ENCODE measurements around the gene AREL1.
"Not testable (repeated sequence)": the region's sequence is repeated elsewhere in the genome, so short reads cannot be mapped to it uniquely, and the experiment has no call there.

AREL1 gene

GRCh38 chr14:74712499-74713394 is at the start of gene AREL1, which contains the start of gene FCF1:
Gene AREL1, minus strand, starts transcription at chr14:74713080. Its CDS starts 27,465 bp downstream, at chr14:74685615.
Gene FCF1, plus strand, starts transcription at chr14:74713144. Its CDS starts 54 bp downstream, at chr14:74713198.
- peak; percentile 84 to 88 for DNase-seq

GRCh38 chr14:74758505-74758904 is 45.6 kb upstream of the AREL1 start:
- DNase-seq: not testable (repeated sequence)

GRCh38 chr14:74756326-74756725 is 43.4 kb upstream of the AREL1 start:
- no peak for DNase-seq

- no peak for DNase-seq
Observed at GRCh38 chr14:74754899-74755298, 42.0 kb upstream of the AREL1 start.

GRCh38 chr14:74754157-74754556 is 41.3 kb upstream of the AREL1 start:
- DNase-seq: no peak

- no peak for DNase-seq
Observed at GRCh38 chr14:74747237-74747636, 34.4 kb upstream of the AREL1 start.

GRCh38 chr14:74739293-74740030 is 26.6 kb upstream of the AREL1 start:
- DNase-seq: no peak

GRCh38 chr14:74737753-74738325 is 25.0 kb upstream of the AREL1 start:
- no peak for DNase-seq

GRCh38 chr14:74735125-74735524 is 22.2 kb upstream of the AREL1 start:
- DNase-seq: no peak

- no peak for DNase-seq
Observed at GRCh38 chr14:74733221-74733620, 20.3 kb upstream of the AREL1 start.

GRCh38 chr14:74732387-74732786 is 19.5 kb upstream of the AREL1 start:
- no peak for DNase-seq

- no peak for DNase-seq
Observed at GRCh38 chr14:74723134-74723533, 10.3 kb upstream of the AREL1 start.

- DNase-seq: no peak
Observed at GRCh38 chr14:74720526-74720925, 7.6 kb upstream of the AREL1 start.

- DNase-seq: no peak
Observed at GRCh38 chr14:74713395-74713735, 485 bp upstream of the AREL1 start.

- no peak for DNase-seq
Observed at GRCh38 chr14:74711651-74712050, 1.2 kb downstream of the AREL1 start.

GRCh38 chr14:74710480-74710879 is 2.4 kb downstream of the AREL1 start:
- DNase-seq: no peak

GRCh38 chr14:74705613-74706500 is 7.0 kb downstream of the AREL1 start:
- DNase-seq: no peak

- no peak for DNase-seq
Observed at GRCh38 chr14:74704656-74705055, 8.2 kb downstream of the AREL1 start.

GRCh38 chr14:74703043-74703442 is 9.8 kb downstream of the AREL1 start:
- DNase-seq: no peak

- no peak for DNase-seq
Observed at GRCh38 chr14:74702293-74702692, 10.6 kb downstream of the AREL1 start.

GRCh38 chr14:74698465-74698864 is 14.4 kb downstream of the AREL1 start:
- DNase-seq: no peak

- no peak for DNase-seq
Observed at GRCh38 chr14:74697976-74698375, 14.9 kb downstream of the AREL1 start.

GRCh38 chr14:74697543-74697942 is 15.3 kb downstream of the AREL1 start:
- DNase-seq: no peak

All from CD4-positive, alpha-beta T cell treated with Interleukin-1 beta for 1 hour (primary cell).